SK-N-MC (cell line): Measurements from ENCODE around the gene P4HA2.

Experiments
- DNase-seq: peaks from one replicate; pipeline ENCODE4 v3.0.0-alpha.2; 2011; ENCODE audit warnings: low read depth, low spot score
- H3K27ac ChIP-seq: fragments of 200-600 bp; sonication (generic); 2 replicates; pipeline ENCODE4 v1.5.1; 2016; ENCODE audit warnings: mixed run types
- H3K36me3 ChIP-seq: fragments of 200-600 bp; sonication (generic); 2 replicates; pipeline ENCODE4 v1.6.1; 2017; ENCODE audit warnings: antibody characterized with exemption, low read length, mixed read lengths; ENCODE audit not compliant: insufficient read depth
- H3K4me3 ChIP-seq: fragments of 200-600 bp; sonication (generic); 2 replicates; pipeline ENCODE4 v1.5.1; 2016
- H3K9ac ChIP-seq: fragments of 200-600 bp; sonication (generic); 2 replicates; pipeline ENCODE4 v1.8.0; 2017; ENCODE audit warnings: mixed run types, mixed read lengths; ENCODE audit not compliant: insufficient read length
- H3K9me3 ChIP-seq: fragments of 200-600 bp; sonication (generic); 2 replicates; pipeline ENCODE4 v1.6.1; 2017; ENCODE audit warnings: low read depth, mild to moderate bottlenecking, antibody characterized with exemption, low read length, moderate library complexity, mixed read lengths
- EZH2 ChIP-seq: fragments of 200-600 bp; sonication (generic); IDR thresholded peaks from one replicate; pipeline ENCODE4 v1.6.1; 2017; ENCODE audit warnings: antibody characterized with exemption
- FOXP2 ChIP-seq: optimal IDR thresholded peaks from 2 replicates; pipeline ENCODE3; 2011; ENCODE audit warnings: mild to moderate bottlenecking, moderate library complexity; ENCODE audit not compliant: insufficient read depth; ENCODE audit errors: extremely low read length, control extremely low read depth
- POLR2AphosphoS5 ChIP-seq: IDR thresholded peaks from 2 replicates; pipeline ENCODE4 v1.6.1; 2012; ENCODE audit warnings: mild to moderate bottlenecking, low read depth, low read length, borderline replicate concordance

P4HA2 gene

GRCh38 chr5:132203464-132203818, 24.2 kb downstream of the P4HA2 start:
- H3K9ac ChIP-seq: no peak overlapping the region
- H3K4me3 ChIP-seq: no peak overlapping the region
- no peaks in the 10 kb centered on the region for H3K36me3 ChIP-seq
- TF ChIP-seq EZH2: no peak
- no peak for TF ChIP-seq FOXP2
- no peak for TF ChIP-seq POLR2AphosphoS5
- H3K9me3 ChIP-seq: no peaks in the 10 kb centered on the region
- no peak overlapping the region for H3K27ac ChIP-seq
- DNase-seq: no peak

- Histone ChIP-seq H3K4me3 (no peak overlapping the region), H3K27ac (no peak overlapping the region), H3K36me3 (no peaks in the 10 kb centered on the region), H3K9ac (no peak overlapping the region), H3K9me3 (no peaks in the 10 kb centered on the region)
- DNase-seq: no peak
- TF ChIP-seq FOXP2: no peak
- no peak for TF ChIP-seq EZH2
- TF ChIP-seq POLR2AphosphoS5: no peak
Observed at GRCh38 chr5:132202711-132203463, 24.8 kb downstream of the P4HA2 start.

- H3K9ac ChIP-seq: no peak overlapping the region
- TF ChIP-seq EZH2 (no peak), FOXP2 (no peak), POLR2AphosphoS5 (no peak)
- H3K36me3 ChIP-seq: no peaks in the 10 kb centered on the region
- no peak overlapping the region for H3K4me3 ChIP-seq
- H3K9me3 ChIP-seq: no peaks in the 10 kb centered on the region
- H3K27ac ChIP-seq: no peak overlapping the region
- no peak for DNase-seq
Observed at GRCh38 chr5:132199116-132199680, 28.5 kb downstream of the P4HA2 start.

DNA sequence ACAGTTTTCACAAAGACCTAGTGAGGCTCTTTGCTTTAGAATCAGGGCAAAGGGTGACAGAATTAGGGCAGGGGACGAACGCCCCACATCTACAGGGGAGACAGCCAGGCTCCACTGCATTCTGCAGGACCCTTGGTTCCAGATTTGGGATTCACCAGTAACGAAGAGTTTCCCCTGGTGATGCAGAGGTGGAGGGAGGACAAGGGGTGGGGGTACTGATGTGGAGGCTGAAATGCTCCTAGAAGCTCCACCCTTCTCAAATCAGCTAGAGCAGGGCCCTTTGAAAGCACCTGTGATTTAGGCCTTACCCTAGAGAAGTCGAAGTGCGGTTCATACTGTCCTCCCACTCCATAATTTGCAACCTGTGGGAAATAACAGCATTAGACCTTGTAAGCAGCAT, 29.1 kb downstream of the P4HA2 start:
- Histone ChIP-seq H3K4me3 (no peak overlapping the region), H3K36me3 (no peaks in the 10 kb centered on the region), H3K27ac (no peak overlapping the region), H3K9ac (no peak overlapping the region), H3K9me3 (no peaks in the 10 kb centered on the region)
- DNase-seq: no peak
- TF ChIP-seq EZH2: no peak

DNA sequence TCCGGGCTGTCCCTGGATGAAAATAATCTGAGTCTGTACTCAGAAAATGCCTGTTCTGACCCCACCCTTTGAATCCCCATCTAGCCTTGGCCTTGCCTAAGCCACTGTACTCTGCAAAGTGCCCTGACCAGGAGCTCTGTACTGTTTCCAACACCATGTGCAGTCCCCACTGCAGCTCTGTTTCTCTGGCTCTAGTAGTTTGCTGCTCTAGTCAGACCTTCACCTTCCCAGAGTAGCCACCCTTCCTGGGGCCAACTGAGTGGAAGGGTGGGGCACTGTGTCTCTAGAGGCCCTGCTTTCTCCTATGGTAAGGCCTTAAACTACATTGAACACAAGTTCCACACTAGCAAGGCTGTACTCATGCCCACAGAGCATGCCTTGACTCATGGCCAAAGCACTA, 31.9 kb downstream of the P4HA2 start:
- no peaks in the 10 kb centered on the region for H3K36me3 ChIP-seq
- TF ChIP-seq EZH2 (no peak), FOXP2 (no peak), POLR2AphosphoS5 (no peak)
- no peak overlapping the region for H3K4me3 ChIP-seq
- DNase-seq: no peak
- H3K27ac ChIP-seq: no peak overlapping the region
- no peak overlapping the region for H3K9ac ChIP-seq
- no peaks in the 10 kb centered on the region for H3K9me3 ChIP-seq

- no peak for TF ChIP-seq EZH2
- no peak for TF ChIP-seq POLR2AphosphoS5
- no peak for TF ChIP-seq FOXP2
- Histone ChIP-seq H3K36me3 (no peaks in the 10 kb centered on the region), H3K9me3 (no peaks in the 10 kb centered on the region), H3K9ac (no peak overlapping the region), H3K4me3 (no peak overlapping the region), H3K27ac (no peak overlapping the region)
- DNase-seq: no peak
Observed at GRCh38 chr5:132193165-132193694, 34.4 kb downstream of the P4HA2 start.

DNA sequence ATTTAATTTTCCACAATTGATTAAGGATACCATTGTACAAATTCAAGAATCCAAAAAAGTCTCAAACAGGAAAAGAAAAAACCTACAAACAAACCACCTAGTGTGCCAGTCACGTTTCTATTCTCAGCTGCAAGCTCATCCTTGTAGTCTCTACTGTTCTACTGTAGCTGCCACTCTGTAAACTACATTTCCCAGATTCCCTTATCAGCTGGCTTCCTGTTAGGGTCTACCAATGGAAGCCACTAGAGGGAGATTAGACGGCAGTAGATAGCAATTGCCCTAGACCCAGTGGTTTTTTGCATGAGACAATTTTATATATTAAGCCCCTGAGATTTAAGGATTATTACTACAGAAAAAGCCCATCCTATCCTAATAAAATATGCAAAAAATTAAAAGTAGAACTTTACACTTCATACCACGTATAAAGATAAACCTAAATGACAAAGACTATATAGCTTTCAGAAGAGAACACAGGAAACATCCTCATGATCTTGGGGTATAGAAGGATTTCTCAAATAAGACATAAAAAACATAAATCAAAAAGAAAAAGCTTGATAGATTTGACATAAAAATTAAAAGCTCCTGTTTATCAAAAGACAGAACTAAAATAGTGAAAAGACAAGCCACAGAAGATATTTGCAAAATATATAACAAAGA, 37.4 kb downstream of the P4HA2 start:
- TF ChIP-seq EZH2 (no peak), POLR2AphosphoS5 (no peak), FOXP2 (no peak)
- no peaks in the 10 kb centered on the region for H3K36me3 ChIP-seq
- peak; percentile 61 for DNase-seq
- peak overlapping the region; percentile 46 for H3K4me3 ChIP-seq
- H3K9ac ChIP-seq: peak overlapping the region; percentile 19
- no peaks in the 10 kb centered on the region for H3K9me3 ChIP-seq
- H3K27ac ChIP-seq: no peak overlapping the region

DNA sequence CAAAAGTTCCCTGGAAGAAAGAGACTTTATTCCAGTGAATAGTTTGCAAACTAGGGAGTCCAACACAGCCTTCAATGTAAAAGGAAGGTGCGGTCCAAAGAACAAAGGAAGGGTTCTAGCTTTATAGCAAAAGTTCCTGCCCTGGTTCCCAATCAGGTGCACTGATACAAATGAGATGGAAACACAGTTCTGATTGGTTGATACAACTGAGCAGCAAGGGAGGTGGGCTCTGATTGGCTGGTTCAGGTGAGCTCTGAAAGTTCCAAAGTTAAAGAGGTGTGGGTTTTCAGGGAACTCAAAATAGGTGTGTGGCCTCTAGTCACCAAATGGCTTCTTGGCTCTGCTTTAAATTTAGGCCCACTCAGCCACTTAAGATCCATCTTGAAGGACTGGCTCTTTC, 43.1 kb downstream of the P4HA2 start:
- H3K27ac ChIP-seq: no peak overlapping the region
- H3K36me3 ChIP-seq: no peaks in the 10 kb centered on the region
- DNase-seq: no peak
- H3K9me3 ChIP-seq: no peaks in the 10 kb centered on the region
- H3K4me3 ChIP-seq: no peak overlapping the region
- TF ChIP-seq FOXP2 (no peak), POLR2AphosphoS5 (no peak), EZH2 (no peak)
- H3K9ac ChIP-seq: no peak overlapping the region

DNA sequence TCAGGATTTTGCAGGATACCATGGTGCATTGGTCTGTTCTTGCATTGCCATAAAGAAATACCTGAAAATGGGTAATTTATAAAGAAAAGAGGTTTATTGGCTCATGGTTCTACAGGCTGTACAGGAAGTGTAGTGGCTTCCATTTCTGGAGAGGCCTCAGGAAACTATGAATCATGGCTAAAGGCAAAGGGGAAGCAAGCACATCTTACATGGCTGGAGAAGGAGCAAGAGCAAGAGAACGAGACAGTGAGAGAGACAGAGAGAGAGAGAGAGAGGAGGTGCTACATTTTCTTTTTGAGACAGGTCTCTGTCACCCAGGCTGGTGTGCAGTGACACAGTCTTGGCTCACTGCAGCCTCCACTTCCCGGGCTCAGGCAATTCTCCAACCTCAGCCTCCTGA, 43.9 kb downstream of the P4HA2 start:
- Histone ChIP-seq H3K9ac (no peak overlapping the region), H3K9me3 (no peaks in the 10 kb centered on the region), H3K36me3 (no peaks in the 10 kb centered on the region), H3K4me3 (no peak overlapping the region), H3K27ac (no peak overlapping the region)
- no peak for DNase-seq
- no peak for TF ChIP-seq POLR2AphosphoS5
- TF ChIP-seq FOXP2: no peak
- no peak for TF ChIP-seq EZH2
